Measurements from ENCODE around the gene RAB7B. TPM values are rescaled to one million over a fixed set of nuclear protein-coding genes. Genes with fewer than 3 reads are reported as not detected.

RAB7B gene
- total and polyA plus RNA-seq, 2 donors (not counting 1 experiment from before 2014, with no cell fraction given), result 9.1 to 15.5 TPM

GRCh38 chr1:206014601-206015000 lies 11.4 kb upstream of the RAB7B start:
- TF ChIP-seq CTCF (conservative IDR thresholded peaks at IDR 0.05 in 1 of 2, IDR thresholded peaks at IDR 0.05 in 1 of 2; ENCODE audit: low read depth in 1 of 2, low read length in 2 of 2) (no peak), EZH2 (IDR thresholded peaks at IDR 0.05; ENCODE audit: low read length, missing control alignments) (no peak)
- peaks cover 15% of the 10 kb centered on the region for H3K27me3 ChIP-seq (ENCODE audit: control insufficient read depth, insufficient read depth, low read length)
- no peaks in the 10 kb centered on the region for H3K79me2 ChIP-seq (ENCODE audit: control insufficient read depth, insufficient read depth, low read length)
- H3K4me2 ChIP-seq (ENCODE audit: extremely low read depth, insufficient read depth, low read length), result no peak overlapping the region
- no peak overlapping the region for H3K4me3 ChIP-seq (replicated peaks in 1 of 4; ENCODE audit: control extremely low read depth in 1 of 4, insufficient read depth in 1 of 4, low read depth in 3 of 4, low read length in 4 of 4)
- no peak for DNase-seq (ENCODE audit: low read depth in 2 of 2)
- no peaks in the 10 kb centered on the region for H4K20me1 ChIP-seq (ENCODE audit: control insufficient read depth, extremely low read depth, insufficient read depth, low read length)
- H3K9me3 ChIP-seq (ENCODE audit: control insufficient read depth, insufficient read depth, low read depth, low read length), result no peaks in the 10 kb centered on the region
- no peaks in the 10 kb centered on the region for H3K36me3 ChIP-seq (ENCODE audit: control insufficient read depth, insufficient read depth, low read length)
- no peak overlapping the region for H3K9ac ChIP-seq (ENCODE audit: insufficient read depth, low read length)
- H2AFZ ChIP-seq (ENCODE audit: low read length), result no peak overlapping the region
- H3K4me1 ChIP-seq (ENCODE audit: control insufficient read depth, extremely low read depth, insufficient read depth, low read length), result no peaks in the 10 kb centered on the region
- H3K27ac ChIP-seq (ENCODE audit: insufficient read depth, low read length), result no peak overlapping the region

GRCh38 chr1:206013026-206013795 lies 10.0 kb upstream of the RAB7B start:
- H3K27me3 ChIP-seq (ENCODE audit: control insufficient read depth, insufficient read depth, low read length), result peaks cover 15% of the 10 kb centered on the region
- no peaks in the 10 kb centered on the region for H3K4me1 ChIP-seq (ENCODE audit: control insufficient read depth, extremely low read depth, insufficient read depth, low read length)
- no peak overlapping the region for H3K4me3 ChIP-seq (replicated peaks in 1 of 4; ENCODE audit: control extremely low read depth in 1 of 4, insufficient read depth in 1 of 4, low read depth in 3 of 4, low read length in 4 of 4)
- no peak overlapping the region for H3K4me2 ChIP-seq (ENCODE audit: extremely low read depth, insufficient read depth, low read length)
- H3K79me2 ChIP-seq (ENCODE audit: control insufficient read depth, insufficient read depth, low read length), result no peaks in the 10 kb centered on the region
- no peak for TF ChIP-seq CTCF (conservative IDR thresholded peaks at IDR 0.05 in 1 of 2, IDR thresholded peaks at IDR 0.05 in 1 of 2; ENCODE audit: low read depth in 1 of 2, low read length in 2 of 2)
- no peak for TF ChIP-seq EZH2 (IDR thresholded peaks at IDR 0.05; ENCODE audit: low read length, missing control alignments)
- DNase-seq (ENCODE audit: low read depth in 2 of 2), result no peak
- no peak overlapping the region for H2AFZ ChIP-seq (ENCODE audit: low read length)
- no peaks in the 10 kb centered on the region for H3K36me3 ChIP-seq (ENCODE audit: control insufficient read depth, insufficient read depth, low read length)
- H3K27ac ChIP-seq (ENCODE audit: insufficient read depth, low read length), result no peak overlapping the region
- H4K20me1 ChIP-seq (ENCODE audit: control insufficient read depth, extremely low read depth, insufficient read depth, low read length), result no peaks in the 10 kb centered on the region
- no peaks in the 10 kb centered on the region for H3K9me3 ChIP-seq (ENCODE audit: control insufficient read depth, insufficient read depth, low read depth, low read length)
- H3K9ac ChIP-seq (ENCODE audit: insufficient read depth, low read length), result no peak overlapping the region

- Histone ChIP-seq H3K4me3 (replicated peaks in 1 of 4; ENCODE audit: control extremely low read depth in 1 of 4, insufficient read depth in 1 of 4, low read depth in 3 of 4, low read length in 4 of 4) (no peak overlapping the region), H3K36me3 (ENCODE audit: control insufficient read depth, insufficient read depth, low read length) (no peaks in the 10 kb centered on the region), H2AFZ (ENCODE audit: low read length) (no peak overlapping the region), H3K4me2 (ENCODE audit: extremely low read depth, insufficient read depth, low read length) (no peak overlapping the region), H3K27ac (ENCODE audit: insufficient read depth, low read length) (no peak overlapping the region), H3K27me3 (ENCODE audit: control insufficient read depth, insufficient read depth, low read length) (peaks cover 15% of the 10 kb centered on the region), H3K79me2 (ENCODE audit: control insufficient read depth, insufficient read depth, low read length) (no peaks in the 10 kb centered on the region), H3K9me3 (ENCODE audit: control insufficient read depth, insufficient read depth, low read depth, low read length) (no peaks in the 10 kb centered on the region), H3K9ac (ENCODE audit: insufficient read depth, low read length) (no peak overlapping the region), H4K20me1 (ENCODE audit: control insufficient read depth, extremely low read depth, insufficient read depth, low read length) (no peaks in the 10 kb centered on the region), H3K4me1 (ENCODE audit: control insufficient read depth, extremely low read depth, insufficient read depth, low read length) (no peaks in the 10 kb centered on the region)
- no peak for TF ChIP-seq CTCF (conservative IDR thresholded peaks at IDR 0.05 in 1 of 2, IDR thresholded peaks at IDR 0.05 in 1 of 2; ENCODE audit: low read depth in 1 of 2, low read length in 2 of 2)
- TF ChIP-seq EZH2 (IDR thresholded peaks at IDR 0.05; ENCODE audit: low read length, missing control alignments), result no peak
- no peak for DNase-seq (ENCODE audit: low read depth in 2 of 2)
These were observed 9.1 kb upstream of the RAB7B start for GRCh38 chr1:206012086-206012859.
